Activated naive CD4-positive, alpha-beta T cell treated with anti-CD3 and anti-CD28 coated beads, Interleukin-2, amount 10 ng/mL, durations not matched to agents 7 days and 5 days (primary cell): ENCODE measurements around the gene ADGRV1.

Experiments
- CTCF ChIA-PET: fragments of 350-600 bp; sonication (Branson Sonifier 250); formaldehyde crosslinking; loops from one replicate; lab custom pipeline; 2021; ENCODE audit warnings: antibody characterized with exemption; lab: Charles Lee
- DNase-seq: peaks from one replicate; pipeline ENCODE4 v3.0.0-alpha.2; 2020
- H3K27ac Mint-ChIP-seq: one replicate; pipeline ENCODE4 v1.8.0; 2021; ENCODE audit warnings: mild to moderate bottlenecking, moderate library complexity, mixed read lengths
- H3K27me3 Mint-ChIP-seq: one replicate; pipeline ENCODE4 v1.8.0; 2021; ENCODE audit warnings: mild to moderate bottlenecking, mixed read lengths
- H3K36me3 Mint-ChIP-seq: one replicate; pipeline ENCODE4 v1.8.0; 2021; ENCODE audit warnings: mixed read lengths
- H3K4me1 Mint-ChIP-seq: one replicate; pipeline ENCODE4 v1.8.0; 2021; ENCODE audit warnings: mixed read lengths
- H3K4me3 Mint-ChIP-seq: one replicate; pipeline ENCODE4 v1.8.0; 2021; ENCODE audit warnings: mild to moderate bottlenecking, moderate library complexity, mixed read lengths
- H3K9me3 Mint-ChIP-seq: one replicate; pipeline ENCODE4 v1.8.0; 2021; ENCODE audit warnings: mixed read lengths

ADGRV1 gene

DNA sequence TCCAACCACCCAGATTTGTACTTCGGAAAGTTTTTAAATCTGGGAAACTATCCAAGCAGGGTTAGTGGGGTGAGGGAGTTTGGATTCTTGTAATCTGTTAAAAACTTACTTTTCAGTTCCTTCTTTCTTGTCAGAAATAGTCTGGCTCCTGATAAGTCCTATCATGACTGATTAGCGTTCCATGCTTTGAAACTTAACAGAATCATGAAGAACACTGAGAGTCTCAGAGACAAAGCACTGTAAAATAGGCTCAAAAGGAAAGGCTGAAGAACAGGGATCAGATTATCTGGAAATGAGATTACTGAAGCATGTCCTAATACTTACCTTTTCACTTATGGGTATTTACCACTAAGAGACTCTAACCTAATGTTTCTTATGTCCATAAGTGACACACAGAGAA is 582.1 kb downstream of the ADGRV1 start:
- Mint-ChIP-seq H3K27me3 (no peaks in the 10 kb centered on the region), H3K27ac (no peak overlapping the region), H3K9me3 (no peaks in the 10 kb centered on the region), H3K36me3 (no peaks in the 10 kb centered on the region), H3K4me1 (peaks cover 25% of the 10 kb centered on the region), H3K4me3 (no peak overlapping the region)
- DNase-seq = no peak
- CTCF ChIA-PET = no interaction called here

- H3K36me3 Mint-ChIP-seq = no peaks in the 10 kb centered on the region
- peaks cover 16% of the 10 kb centered on the region for H3K4me1 Mint-ChIP-seq
- no peak overlapping the region for H3K4me3 Mint-ChIP-seq
- no peak overlapping the region for H3K27ac Mint-ChIP-seq
- no peaks in the 10 kb centered on the region for H3K9me3 Mint-ChIP-seq
- no peak for DNase-seq
- no peaks in the 10 kb centered on the region for H3K27me3 Mint-ChIP-seq
- CTCF ChIA-PET = no interaction called here
Measured at GRCh38 chr5:91141642-91142041, 583.0 kb downstream of the ADGRV1 start.

DNA sequence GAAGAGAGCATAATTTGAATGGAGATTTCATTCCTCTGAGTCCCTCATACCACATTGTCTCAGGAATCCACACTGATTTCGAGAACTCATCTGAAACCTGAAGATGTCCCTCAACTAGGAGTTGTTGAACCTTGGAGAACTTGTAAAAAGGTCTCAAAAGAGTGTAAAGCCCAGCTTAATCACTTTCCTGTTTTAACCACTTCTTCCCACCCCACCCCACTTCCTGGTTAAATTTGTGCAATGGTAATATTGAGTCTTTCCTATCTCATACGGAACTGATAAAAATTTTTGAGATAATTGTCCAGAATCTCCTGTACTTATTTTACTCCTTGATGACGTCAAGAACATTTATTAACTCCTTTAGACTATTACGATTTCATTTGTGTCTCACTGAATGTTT is 583.8 kb downstream of the ADGRV1 start:
- Mint-ChIP-seq H3K4me3 (no peak overlapping the region), H3K27me3 (no peaks in the 10 kb centered on the region), H3K36me3 (no peaks in the 10 kb centered on the region), H3K9me3 (no peaks in the 10 kb centered on the region), H3K27ac (no peak overlapping the region), H3K4me1 (peaks cover 13% of the 10 kb centered on the region)
- no peak for DNase-seq
- CTCF ChIA-PET = no interaction called here

DNA sequence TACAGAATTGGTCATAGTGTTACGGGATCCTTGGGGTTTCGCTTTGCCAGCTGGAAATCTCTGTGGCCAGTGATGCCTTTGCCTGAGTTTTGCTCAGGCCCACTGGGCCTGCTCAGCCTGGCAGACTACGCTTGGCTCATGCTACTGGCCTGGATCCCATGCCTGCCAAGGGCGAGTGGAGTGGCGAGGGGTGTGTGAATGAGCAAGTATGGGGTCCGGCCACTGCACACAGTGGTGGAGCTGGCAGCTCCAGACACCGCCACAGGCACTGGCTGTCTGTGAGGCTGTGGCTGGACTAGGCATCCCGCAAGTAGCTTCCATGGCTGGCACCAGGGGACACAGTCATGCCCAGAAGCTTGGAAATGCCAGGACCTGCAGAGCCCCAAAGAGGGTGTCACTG is 584.2 kb downstream of the ADGRV1 start:
- no peak overlapping the region for H3K4me3 Mint-ChIP-seq
- CTCF ChIA-PET = interaction anchor here (0.8 kb wide), 1 partner anchor 17 kb away, joined by 3 read pairs; no protein-coding TSS in a partner anchor

DNA sequence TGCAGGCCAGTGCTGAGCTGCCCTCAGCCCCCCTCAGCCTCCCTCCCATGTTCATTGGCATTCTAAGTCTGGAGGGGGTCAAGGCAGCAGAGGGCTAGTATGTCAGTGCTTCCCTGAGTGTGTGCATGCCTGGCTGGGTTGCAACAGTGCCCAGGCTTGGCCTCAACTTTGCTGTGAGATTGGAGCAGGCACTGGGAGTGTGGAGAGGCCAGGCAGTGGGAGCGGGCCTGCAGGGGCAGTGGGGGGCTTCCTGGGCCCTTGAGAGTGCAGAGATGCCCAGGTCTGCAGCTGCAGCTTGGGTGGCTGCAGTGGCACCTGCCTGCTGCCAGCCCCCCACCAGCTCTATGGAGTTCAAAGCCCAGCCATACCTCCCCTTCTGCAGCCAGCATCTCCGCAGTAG is 585.2 kb downstream of the ADGRV1 start:
- Mint-ChIP-seq H3K4me3 (no peak overlapping the region), H3K27me3 (no peaks in the 10 kb centered on the region), H3K27ac (no peak overlapping the region), H3K36me3 (no peaks in the 10 kb centered on the region), H3K4me1 (peaks cover 13% of the 10 kb centered on the region), H3K9me3 (no peaks in the 10 kb centered on the region)
- CTCF ChIA-PET = no interaction called here
- DNase-seq = no peak

More for the DNA sequence above, 584.2 kb downstream of the ADGRV1 start:
- H3K9me3 Mint-ChIP-seq = no peaks in the 10 kb centered on the region
- no peaks in the 10 kb centered on the region for H3K36me3 Mint-ChIP-seq
- no peaks in the 10 kb centered on the region for H3K27me3 Mint-ChIP-seq
- no peak for DNase-seq
- no peak overlapping the region for H3K27ac Mint-ChIP-seq
- peaks cover 13% of the 10 kb centered on the region for H3K4me1 Mint-ChIP-seq

DNA sequence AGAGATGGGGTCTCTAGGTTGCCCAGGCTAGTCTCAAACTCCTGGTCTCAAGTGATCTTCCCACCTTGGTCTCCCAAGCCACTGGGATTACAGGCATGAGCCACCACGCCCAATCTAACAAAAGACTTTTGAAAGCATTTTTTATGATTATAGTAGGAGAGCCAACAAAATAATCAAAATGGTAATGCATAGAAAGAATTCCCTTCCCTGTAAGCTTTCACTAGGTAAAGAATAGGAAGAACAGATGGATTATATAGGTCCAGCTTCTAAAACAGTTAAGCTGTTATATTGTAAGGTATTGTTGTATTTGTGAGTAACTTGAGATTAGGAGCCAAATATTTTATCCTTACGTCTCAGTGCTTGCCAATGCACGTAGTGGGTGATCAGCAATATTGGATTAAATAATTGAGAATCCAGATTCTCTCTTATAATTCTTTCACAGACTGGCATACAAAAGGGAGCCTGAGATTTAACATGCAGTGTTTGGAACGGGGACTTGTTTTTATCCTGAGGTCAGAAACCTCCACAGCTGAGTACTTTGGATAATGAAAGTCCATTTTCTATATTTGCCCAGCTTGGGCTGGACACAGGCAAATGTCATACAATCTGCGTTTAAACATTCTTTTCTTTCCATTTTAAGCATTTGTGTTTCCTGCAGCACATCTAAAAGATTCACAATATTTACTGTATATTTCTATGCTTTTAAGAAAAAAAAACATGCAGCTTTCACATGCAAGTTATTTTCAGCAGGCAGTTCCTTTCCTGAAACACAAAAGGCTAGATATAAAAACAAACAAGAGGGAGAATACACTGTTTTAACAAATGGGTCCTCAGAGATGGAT is 586.1 kb downstream of the ADGRV1 start:
- H3K4me3 Mint-ChIP-seq = no peak overlapping the region

GRCh38 chr5:91145333-91145620 is 586.7 kb downstream of the ADGRV1 start:
- Mint-ChIP-seq H3K4me1 (peaks cover 9% of the 10 kb centered on the region), H3K27me3 (no peaks in the 10 kb centered on the region), H3K27ac (no peak overlapping the region), H3K9me3 (no peaks in the 10 kb centered on the region), H3K36me3 (no peaks in the 10 kb centered on the region), H3K4me3 (no peak overlapping the region)
- DNase-seq = no peak
- CTCF ChIA-PET = no interaction called here

More for the DNA sequence above, 586.1 kb downstream of the ADGRV1 start:
- Mint-ChIP-seq H3K9me3 (no peaks in the 10 kb centered on the region), H3K27ac (no peak overlapping the region), H3K27me3 (no peaks in the 10 kb centered on the region), H3K4me1 (peaks cover 13% of the 10 kb centered on the region), H3K36me3 (no peaks in the 10 kb centered on the region)
- CTCF ChIA-PET = no interaction called here
- DNase-seq = no peak

GRCh38 chr5:91146230-91146629 is 587.6 kb downstream of the ADGRV1 start:
- H3K27me3 Mint-ChIP-seq = no peaks in the 10 kb centered on the region
- no peaks in the 10 kb centered on the region for H3K36me3 Mint-ChIP-seq
- no peak overlapping the region for H3K27ac Mint-ChIP-seq
- DNase-seq = no peak
- peaks cover 9% of the 10 kb centered on the region for H3K4me1 Mint-ChIP-seq
- no peaks in the 10 kb centered on the region for H3K9me3 Mint-ChIP-seq
- CTCF ChIA-PET = no interaction called here
- no peak overlapping the region for H3K4me3 Mint-ChIP-seq

DNA sequence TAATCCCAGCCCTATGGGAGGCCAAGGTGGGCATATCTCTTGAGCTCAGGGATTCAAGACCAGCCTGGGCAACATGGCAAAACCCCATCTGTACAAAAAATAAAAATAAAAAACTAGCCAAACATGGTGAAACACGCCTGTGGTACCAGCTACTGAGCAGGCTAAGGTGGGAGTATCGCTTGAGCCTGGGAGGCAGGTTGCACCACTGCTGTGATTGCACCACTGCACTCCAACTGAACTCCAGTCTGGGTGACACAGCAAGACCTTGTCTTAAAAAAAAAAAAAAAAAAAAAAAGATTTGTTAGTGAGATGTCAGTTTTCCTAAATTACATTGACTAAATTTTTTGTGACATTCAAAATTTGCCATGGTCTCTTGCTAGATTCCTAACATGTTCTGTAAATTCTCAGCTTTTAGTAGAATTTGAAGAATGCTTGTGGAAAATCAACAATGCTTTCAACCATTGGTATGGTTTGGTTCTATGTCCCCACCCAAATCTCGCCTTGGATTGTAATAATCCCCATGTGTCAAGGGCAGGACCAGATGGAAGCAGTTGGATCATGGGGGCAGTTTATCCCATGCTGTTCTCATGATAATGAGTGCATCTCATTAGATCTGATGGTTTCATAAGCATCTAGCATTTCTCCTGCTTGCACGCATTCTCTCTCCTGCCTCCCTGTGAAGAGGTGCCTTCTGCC is 588.5 kb downstream of the ADGRV1 start:
- peaks cover 6% of the 10 kb centered on the region for H3K4me1 Mint-ChIP-seq
- peaks cover 3% of the 10 kb centered on the region for H3K27me3 Mint-ChIP-seq
- no peaks in the 10 kb centered on the region for H3K9me3 Mint-ChIP-seq
- no peak for DNase-seq
- H3K4me3 Mint-ChIP-seq = no peak overlapping the region
- H3K27ac Mint-ChIP-seq = no peak overlapping the region
- H3K36me3 Mint-ChIP-seq = no peaks in the 10 kb centered on the region
- CTCF ChIA-PET = interaction anchor here (0.7 kb wide), 1 partner anchor 58 kb away, joined by 3 read pairs; no protein-coding TSS in a partner anchor

GRCh38 chr5:91150234-91150633 is 591.6 kb downstream of the ADGRV1 start:
- no peaks in the 10 kb centered on the region for H3K9me3 Mint-ChIP-seq
- H3K4me3 Mint-ChIP-seq = no peak overlapping the region
- CTCF ChIA-PET = no interaction called here

DNA sequence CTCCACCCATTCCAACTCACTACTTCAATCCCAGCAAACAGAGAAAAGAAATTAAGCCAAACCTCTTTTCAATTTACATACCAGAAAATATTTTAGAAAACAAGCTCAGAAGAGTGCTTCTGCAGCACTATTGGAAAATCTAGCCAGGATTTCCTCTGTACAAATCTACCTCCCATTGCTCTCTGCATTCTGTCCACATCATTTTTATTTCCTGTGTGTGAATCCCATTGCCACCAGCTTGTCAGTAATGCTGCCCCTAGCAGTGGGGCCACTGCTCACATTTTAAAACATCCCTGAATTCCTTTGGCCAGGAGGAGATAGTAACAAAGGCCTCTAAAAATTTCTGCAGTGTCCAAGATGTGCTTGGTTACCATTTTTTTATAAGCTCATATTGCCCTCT is 592.0 kb downstream of the ADGRV1 start:
- Mint-ChIP-seq H3K27me3 (peaks cover 3% of the 10 kb centered on the region), H3K9me3 (no peaks in the 10 kb centered on the region), H3K27ac (no peak overlapping the region), H3K36me3 (no peaks in the 10 kb centered on the region), H3K4me1 (no peaks in the 10 kb centered on the region), H3K4me3 (no peak overlapping the region)
- no peak for DNase-seq
- CTCF ChIA-PET = no interaction called here

More at GRCh38 chr5:91150234-91150633, 591.6 kb downstream of the ADGRV1 start:
- no peak overlapping the region for H3K27ac Mint-ChIP-seq
- no peak for DNase-seq
- H3K27me3 Mint-ChIP-seq = peaks cover 3% of the 10 kb centered on the region
- H3K4me1 Mint-ChIP-seq = no peaks in the 10 kb centered on the region
- H3K36me3 Mint-ChIP-seq = no peaks in the 10 kb centered on the region

GRCh38 chr5:91151947-91152346 is 593.4 kb downstream of the ADGRV1 start:
- no peak for DNase-seq
- H3K27me3 Mint-ChIP-seq = peaks cover 3% of the 10 kb centered on the region
- no peaks in the 10 kb centered on the region for H3K36me3 Mint-ChIP-seq
- no peaks in the 10 kb centered on the region for H3K4me1 Mint-ChIP-seq
- no peak overlapping the region for H3K4me3 Mint-ChIP-seq
- CTCF ChIA-PET = interaction anchor here (1.2 kb wide), 1 partner anchor 267 kb away, joined by 3 read pairs; no protein-coding TSS in a partner anchor
- no peak overlapping the region for H3K27ac Mint-ChIP-seq
- no peaks in the 10 kb centered on the region for H3K9me3 Mint-ChIP-seq

GRCh38 chr5:91154338-91154737 is 595.7 kb downstream of the ADGRV1 start:
- H3K9me3 Mint-ChIP-seq = no peaks in the 10 kb centered on the region
- H3K27ac Mint-ChIP-seq = no peak overlapping the region
- CTCF ChIA-PET = no interaction called here
- no peak for DNase-seq
- no peaks in the 10 kb centered on the region for H3K36me3 Mint-ChIP-seq
- H3K4me3 Mint-ChIP-seq = no peak overlapping the region
- H3K4me1 Mint-ChIP-seq = no peaks in the 10 kb centered on the region
- peaks cover 3% of the 10 kb centered on the region for H3K27me3 Mint-ChIP-seq

GRCh38 chr5:91155274-91155673 is 596.7 kb downstream of the ADGRV1 start:
- H3K9me3 Mint-ChIP-seq = no peaks in the 10 kb centered on the region
- H3K4me1 Mint-ChIP-seq = no peaks in the 10 kb centered on the region
- peaks cover 3% of the 10 kb centered on the region for H3K27me3 Mint-ChIP-seq
- no peak overlapping the region for H3K4me3 Mint-ChIP-seq
- H3K36me3 Mint-ChIP-seq = no peaks in the 10 kb centered on the region
- no peak for DNase-seq
- H3K27ac Mint-ChIP-seq = no peak overlapping the region
- CTCF ChIA-PET = no interaction called here

DNA sequence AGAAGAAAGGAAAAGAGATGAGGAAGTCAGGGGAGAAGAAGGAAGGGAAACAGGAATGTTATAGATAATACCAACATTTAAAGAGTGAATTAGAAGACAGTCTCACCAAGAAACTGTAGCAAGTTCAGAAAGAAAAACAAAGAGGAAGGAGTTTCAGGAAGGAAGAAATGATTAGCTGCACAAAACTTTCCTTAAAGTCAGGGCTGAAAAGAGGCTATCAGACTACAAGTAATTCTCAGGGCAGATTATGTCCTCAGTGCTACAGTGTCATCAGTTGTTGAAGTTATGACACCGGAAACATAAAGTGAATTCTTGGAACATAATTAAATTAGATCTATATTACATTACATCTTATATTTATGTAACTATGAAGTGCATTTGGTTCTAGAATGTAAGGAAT is 597.6 kb downstream of the ADGRV1 start:
- Mint-ChIP-seq H3K27ac (no peak overlapping the region), H3K36me3 (no peaks in the 10 kb centered on the region), H3K27me3 (peaks cover 3% of the 10 kb centered on the region), H3K4me1 (no peaks in the 10 kb centered on the region), H3K4me3 (no peak overlapping the region), H3K9me3 (no peaks in the 10 kb centered on the region)
- DNase-seq = no peak
- CTCF ChIA-PET = interaction anchor here (1.0 kb wide), 1 partner anchor 262 kb away, joined by 3 read pairs; no protein-coding TSS in a partner anchor
